K562 (cell line): ENCODE measurements around the gene GIT2. TPM values are rescaled to one million over a fixed set of nuclear protein-coding genes. Genes with fewer than 3 reads are reported as not detected.

Experiments
- ATAC-seq: fragments of 200-7000 bp; cut with Tn5 transposase; 3 replicates; pipeline ENCODE4 v1.9.1; 2020; ENCODE audit warnings: moderate library complexity
- BruUV-seq: library from RNA; stranded (reverse); fragments of 400-500 nt; replicated peaks from 2 replicates; lab custom pipeline; 2021; lab: Mats Ljungman, UMichigan
- CTCF ChIA-PET: fragments of 300-600 bp; formaldehyde crosslinking; extraction: SDS; loops from one replicate; lab custom pipeline; 2021; ENCODE audit warnings: low intra/inter-chr PET ratio; lab: Yijun Ruan, JAX
- POLR2A ChIA-PET: fragments of 300-600, 350-650 bp; sonication (Branson Sonifier 250); formaldehyde crosslinking; extraction: SDS; loops from one replicate; lab custom pipeline; 2021; ENCODE audit warnings: antibody characterized with exemption, inconsistent platforms; lab: Yijun Ruan, JAX
- DNase-seq, 4 experiments: peaks; one replicate each; pipeline versions ENCODE4 v3.0.0 to v3.0.0-alpha.2; 2011 to 2018; ENCODE audit warnings: low spot score in 3 of 4, mixed read lengths in 3 of 4; ENCODE audit errors: extremely low read depth in 1 of 4
- FAIRE-seq: peaks from 2 replicates; lab custom pipeline; 2011; peaks lifted over from hg19 to GRCh38; lab: Jason Lieb, UNC
- H2AFZ ChIP-seq: 2 replicates; pipeline ENCODE4 v1.6.0; 2011; ENCODE audit warnings: low read depth, low read length, control low read depth, inconsistent platforms
- H3K27ac ChIP-seq: fragments of 200-600 bp; 3 replicates; pipeline ENCODE4 v1.8.0; 2011; ENCODE audit warnings: low read depth, mild to moderate bottlenecking, control low read depth, inconsistent platforms, low read length, moderate library complexity, mixed read lengths; ENCODE audit errors: extremely low read depth
- H3K27me3 ChIP-seq, 2 experiments: fragments of 300-600 bp in 1 of 2; 2 replicates in 1 of 2; 3 replicates in 1 of 2; pipeline versions ENCODE4 v1.6.0 to v1.8.0; 2011; ENCODE audit warnings: inconsistent platforms in 2 of 2, low read length in 2 of 2, mild to moderate bottlenecking in 1 of 2, mixed read lengths in 1 of 2, moderate library complexity in 1 of 2; ENCODE audit not compliant: control insufficient read depth in 2 of 2, insufficient read depth in 2 of 2
- H3K36me3 ChIP-seq: fragments of 300-600 bp; 3 replicates; pipeline ENCODE4 v1.8.0; 2011; ENCODE audit warnings: mild to moderate bottlenecking, low read length, inconsistent platforms; ENCODE audit not compliant: control insufficient read depth, insufficient read depth
- H3K4me1 ChIP-seq, 2 experiments: fragments of 200-600 bp in 1 of 2; replicated peaks in 1 of 2; 2 replicates in 1 of 2; 3 replicates in 1 of 2; pipeline versions ENCODE4 v1.5.1 to v1.8.0; 2011; ENCODE audit warnings: inconsistent platforms in 2 of 2, low read length in 2 of 2, mild to moderate bottlenecking in 1 of 2, mixed read lengths in 1 of 2, moderate library complexity in 1 of 2; ENCODE audit not compliant: control insufficient read depth in 2 of 2, insufficient read depth in 2 of 2
- H3K4me2 ChIP-seq: 2 replicates; pipeline ENCODE4 v1.6.1; 2011; ENCODE audit warnings: low read length, control low read depth, inconsistent platforms, mixed read lengths; ENCODE audit not compliant: insufficient read depth
- H3K4me3 ChIP-seq: fragments of 200-600 bp; sonication (generic), shearing (Covaris generic); 2 replicates; pipeline ENCODE4 v1.5.1; 2016; ENCODE audit warnings: control low read depth, inconsistent platforms
- H3K79me2 ChIP-seq: fragments of 200-600 bp; 3 replicates; pipeline ENCODE4 v1.8.0; 2011; ENCODE audit warnings: low read length, inconsistent platforms; ENCODE audit not compliant: control insufficient read depth, insufficient read depth
- H3K9ac ChIP-seq, 2 experiments: 2 replicates each; pipeline versions ENCODE4 v1.6.0 to v1.6.1; 2011; ENCODE audit warnings: low read depth in 2 of 2, low read length in 2 of 2, control low read depth in 1 of 2, inconsistent platforms in 1 of 2, mild to moderate bottlenecking in 1 of 2, mixed read lengths in 1 of 2; ENCODE audit not compliant: insufficient read depth in 1 of 2
- H3K9me1 ChIP-seq: one replicate; pipeline ENCODE4 v1.6.0; 2011; ENCODE audit warnings: inconsistent platforms, mild to moderate bottlenecking, low read length, moderate library complexity; ENCODE audit not compliant: control insufficient read depth, insufficient read depth
- H3K9me3 ChIP-seq: replicated peaks from 2 replicates; pipeline ENCODE4 v1.5.1; 2011; ENCODE audit warnings: low read depth, low read length, inconsistent platforms; ENCODE audit not compliant: control insufficient read depth, insufficient read depth
- H4K20me1 ChIP-seq: replicated peaks from 2 replicates; pipeline ENCODE4 v1.6.1; 2011; ENCODE audit warnings: low read length, inconsistent platforms, mixed read lengths; ENCODE audit not compliant: control insufficient read depth, insufficient read depth
- BRD4 ChIP-seq: fragments of 200-600 bp; sonication (generic); IDR thresholded peaks from 2 replicates; pipeline ENCODE4 v1.6.1; 2017; ENCODE audit warnings: inconsistent platforms
- MECOM ChIP-seq: fragments of 250-450 bp; sonication (Bioruptor Pico); IDR thresholded peaks from 2 replicates; pipeline ENCODE4 v1.8.0; 2022; ENCODE audit warnings: inconsistent platforms
- NCOA4 ChIP-seq: fragments of 450-650 bp; IDR thresholded peaks from 2 replicates; pipeline ENCODE4 v1.6.1; 2018; ENCODE audit warnings: mild to moderate bottlenecking; ENCODE audit not compliant: partially characterized antibody
- PKNOX1 ChIP-seq: fragments of 450-650 bp; IDR thresholded peaks from 2 replicates; pipeline ENCODE4 v1.6.1; 2016
- PURB ChIP-seq: sonication (generic); formaldehyde crosslinking; IDR thresholded peaks from 2 replicates; pipeline ENCODE4 v1.9.0; 2021; ENCODE audit warnings: low read depth, mild to moderate bottlenecking, missing genetic modification reagents
- WGBS: fragments of 100-300 bp; shearing (Covaris generic); methylation state at CpG from one replicate; pipeline ENCODE4 v1.1.6; 2016; ENCODE audit warnings: low coverage, mixed read lengths; ENCODE audit not compliant: insufficient coverage; ENCODE audit errors: missing lambda C conversion rate; 5-methylcytosine and 5-hydroxymethylcytosine counted together
- in situ Hi-C: fragments of 300-500 bp; cut with MboI; formaldehyde crosslinking; loops from 4 replicates; pipeline ENCODE4 v1.15.0; 2018; ENCODE audit warnings: inconsistent platforms, mixed read lengths
- intact Hi-C: fragments of 100-400 bp; cut with micrococcal nuclease; formaldehyde crosslinking; loops from 2 replicates; pipeline ENCODE4 v1.14.2; 2022
- polyA plus RNA-seq, 8 experiments: library from polyadenylated mRNA; depleted of rRNA in 4 of 8; stranded (reverse) in 5 of 8; unstranded in 3 of 8; fragments of >200 nt; fragmentation: Nextera tagmentation in 2 of 8; fragmentation: Illumina TruSeq in 1 of 8; extraction: Ambion mirVana in 2 of 8; extraction: Trizol in 1 of 8; gene quantifications; 2 replicates each; pipeline versions ENCODE4 v1.2.1 to v1.2.3, GENCODE V29; 2011 to 2014; ENCODE audit warnings: inconsistent platforms in 1 of 8, missing spikeins in 1 of 8
- total RNA-seq, 7 experiments: library from RNA; depleted of rRNA in 6 of 7; stranded (reverse); fragments of >200 nt in 6 of 7; fragmentation: Illumina TruSeq in 2 of 7; extraction: Trizol in 2 of 7; gene quantifications; 2 replicates each; pipeline versions ENCODE4 v1.2.1 to v1.2.3, GENCODE V29; 2011 to 2021; ENCODE audit warnings: low replicate concordance in 1 of 7

Gene GIT2
- total and polyA plus RNA-seq, 9 of the 15 experiments (the other 6 are each of a cell fraction or from before 2014, with no cell fraction given): 4.0 to 30.4 (median 23.5) TPM

- Histone ChIP-seq H3K27me3 (no peaks in the 10 kb centered on the region), H4K20me1 (no peaks in the 10 kb centered on the region), H3K4me2 (no peak overlapping the region), H3K9me3 (no peaks in the 10 kb centered on the region), H2AFZ (no peak overlapping the region), H3K27ac (no peak overlapping the region), H3K4me1 (peaks cover 0 to 19% of the 10 kb centered on the region in 2 experiments; a peak in 4 of 5 replicates), H3K79me2 (peaks cover 3% of the 10 kb centered on the region; the same call in 1 of the 3 replicates), H3K36me3 (peaks cover 66% of the 10 kb centered on the region), H3K9me1 (no peaks in the 10 kb centered on the region), H3K9ac (peak overlapping the region in 1 of 2 experiments; percentile 43; a peak in 1 of 4 replicates), H3K4me3 (no peak overlapping the region)
- ChIA-PET CTCF (no interaction called here), POLR2A (interaction anchor here (1.0 to 1.1 kb wide), 2 partner anchors 9 to 13 kb away, joined by 3 to 5 read pairs; no protein-coding TSS in a partner anchor)
- no peak for ATAC-seq
- 97% methylated on average over 5 of the region's 5 CpGs for WGBS
- in situ Hi-C loops: no loop called here
- intact Hi-C loops: no loop called here
- no peak for DNase-seq
- 0 out of 2 replicates have a peak, but pooled peaks have one; percentile 22 for TF ChIP-seq PKNOX1
- TF ChIP-seq PURB (CRISPR knock-in tag): no peak
- TF ChIP-seq NCOA4: no peak
- no peak for TF ChIP-seq BRD4
- no peak for TF ChIP-seq MECOM (CRISPR knock-in tag)
- no peak for FAIRE-seq
- no TSS peak for BruUV-seq
Measured at GRCh38 chr12:110037315-110037714, 41.1 kb upstream of the GIT2 start.
